HG03354 (cell line): Measurements from ENCODE around the gene TOPAZ1.
"Not testable (repeated sequence)": the region's sequence is repeated elsewhere in the genome, so short reads cannot be mapped to it uniquely, and the experiment has no call there.

Source experiments
- ATAC-seq: cut with Tn5 transposase; IDR thresholded peaks from one replicate; pipeline ENCODE4 v1.9.1; 2021; ENCODE audit warnings: mild to moderate bottlenecking; ENCODE audit not compliant: unreplicated experiment, poor library complexity, severe bottlenecking

The TOPAZ1 gene

DNA sequence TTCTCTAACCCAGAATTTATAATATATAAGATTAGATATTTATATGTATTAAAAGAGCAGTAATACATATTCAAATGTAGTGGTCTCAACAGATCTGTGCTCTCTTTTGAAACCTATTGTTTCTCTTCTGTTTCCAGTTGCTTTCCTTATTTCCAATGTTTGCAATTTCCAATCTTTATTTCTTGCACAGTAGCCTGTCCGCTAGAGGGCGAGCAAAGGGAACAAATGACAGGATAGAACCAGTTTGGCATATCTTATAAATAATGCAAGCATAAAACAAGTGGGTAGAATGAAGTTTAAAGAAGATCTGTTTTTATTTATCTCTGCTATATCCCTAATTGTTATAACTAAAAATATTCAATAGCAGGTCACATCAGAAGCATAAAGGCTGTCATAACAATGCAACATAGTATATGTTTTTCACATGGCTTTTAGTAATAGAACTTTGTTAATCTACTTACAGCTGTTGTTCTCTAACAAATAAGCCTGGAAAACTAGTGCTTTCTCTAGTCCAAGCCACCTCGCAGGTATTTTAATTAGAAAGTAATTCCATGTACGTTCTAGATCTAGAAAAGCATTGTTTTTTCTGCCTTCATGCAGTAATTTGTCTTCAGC is 81.8 kb downstream of the TOPAZ1 start:
- no peak for ATAC-seq

DNA sequence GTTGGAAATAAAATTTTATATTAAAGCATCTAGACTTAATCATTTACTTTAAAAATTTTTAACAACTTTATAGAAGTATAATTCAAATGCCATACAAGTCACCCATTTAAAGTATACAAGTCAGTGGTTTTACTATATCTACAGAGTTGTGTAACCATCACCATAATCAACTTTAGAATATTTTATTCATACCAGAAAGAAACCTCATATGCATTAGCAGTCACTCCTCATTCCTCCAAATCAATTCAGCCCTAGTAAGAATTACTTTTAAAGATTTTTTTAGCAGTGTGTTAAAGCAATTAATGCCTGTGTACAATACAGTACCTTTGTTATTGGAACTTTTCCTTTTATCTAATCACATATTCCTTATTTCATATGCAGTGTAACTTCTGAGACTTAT is 82.9 kb downstream of the TOPAZ1 start:
- ATAC-seq: no peak

DNA sequence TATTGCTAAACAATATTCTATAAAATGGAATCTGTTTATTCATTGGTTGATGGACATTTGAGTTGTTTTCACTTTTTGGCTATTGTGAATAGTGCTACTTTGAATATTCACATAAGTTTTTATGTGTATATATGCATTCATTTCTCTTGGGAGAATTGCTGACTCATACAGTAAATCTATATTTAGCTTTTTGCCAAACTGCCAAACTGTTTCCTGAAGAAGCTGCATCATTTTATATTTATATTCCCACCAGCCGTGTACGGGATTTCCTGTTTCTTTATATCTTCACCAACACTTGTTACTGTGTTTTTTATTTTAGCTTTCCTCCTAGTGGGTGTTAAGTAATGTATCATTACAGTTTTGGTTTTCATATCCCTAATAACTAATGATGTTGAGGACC is 84.3 kb downstream of the TOPAZ1 start:
- no peak for ATAC-seq

DNA sequence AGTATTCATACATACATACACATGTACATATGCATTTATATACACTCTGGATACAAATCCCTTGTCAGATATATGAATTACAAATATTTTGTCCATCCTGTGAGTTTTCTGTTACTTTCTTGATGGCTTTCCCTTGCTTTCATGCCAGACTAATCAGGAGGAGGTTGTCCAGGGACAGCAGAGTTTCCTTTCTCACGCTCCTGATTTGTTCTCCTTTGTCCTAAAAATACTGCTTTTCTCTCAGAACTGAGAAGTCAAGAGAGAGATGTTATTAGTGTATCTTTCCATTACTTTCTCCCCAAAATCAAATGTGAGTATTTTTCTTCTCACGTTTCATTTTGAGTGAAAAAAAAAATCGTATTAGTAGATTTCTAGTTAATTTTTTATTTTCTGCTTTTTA is 84.8 kb downstream of the TOPAZ1 start:
- ATAC-seq: no peak

- no peak for ATAC-seq
These were observed 88.3 kb downstream of the TOPAZ1 start for GRCh38 chr3:44329946-44330345.

DNA sequence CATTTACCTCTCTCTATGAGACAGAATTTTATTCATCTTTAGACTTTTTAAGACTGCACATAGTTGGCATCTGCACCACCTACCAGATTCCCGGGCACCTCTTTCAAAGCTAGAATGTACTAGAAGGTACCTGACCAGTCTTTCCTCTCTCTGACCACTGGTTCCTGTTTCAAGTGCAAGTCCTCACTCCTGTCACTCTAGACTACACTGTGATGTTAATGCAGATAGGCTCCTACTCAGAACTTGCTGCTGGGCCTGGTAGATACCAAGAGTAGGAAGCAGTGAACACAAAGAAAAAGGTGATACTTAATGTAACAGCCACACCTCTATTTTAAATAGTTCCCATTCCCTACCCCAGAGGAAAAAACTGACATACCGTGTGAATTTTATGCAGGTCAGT is 88.8 kb downstream of the TOPAZ1 start:
- ATAC-seq: no peak

DNA sequence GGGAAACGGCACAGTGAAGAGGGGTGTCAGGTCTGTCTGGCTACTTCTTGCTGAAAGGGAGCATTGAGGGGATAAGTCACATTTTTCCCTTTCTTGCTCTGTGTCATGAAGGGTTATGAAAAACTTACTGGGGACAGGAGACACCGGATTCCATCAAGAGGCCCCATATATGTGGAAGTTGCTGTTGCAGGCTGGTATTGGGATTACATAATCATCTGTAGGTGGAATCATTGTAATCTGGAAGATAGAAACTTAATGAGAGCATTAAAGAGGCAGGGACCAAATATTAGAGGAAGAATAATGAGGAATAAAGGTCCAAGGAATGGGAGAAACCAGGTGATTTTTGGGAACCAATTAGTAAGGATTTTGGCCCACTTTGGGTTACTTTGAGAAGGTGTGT is 92.6 kb downstream of the TOPAZ1 start:
- no peak for ATAC-seq

DNA sequence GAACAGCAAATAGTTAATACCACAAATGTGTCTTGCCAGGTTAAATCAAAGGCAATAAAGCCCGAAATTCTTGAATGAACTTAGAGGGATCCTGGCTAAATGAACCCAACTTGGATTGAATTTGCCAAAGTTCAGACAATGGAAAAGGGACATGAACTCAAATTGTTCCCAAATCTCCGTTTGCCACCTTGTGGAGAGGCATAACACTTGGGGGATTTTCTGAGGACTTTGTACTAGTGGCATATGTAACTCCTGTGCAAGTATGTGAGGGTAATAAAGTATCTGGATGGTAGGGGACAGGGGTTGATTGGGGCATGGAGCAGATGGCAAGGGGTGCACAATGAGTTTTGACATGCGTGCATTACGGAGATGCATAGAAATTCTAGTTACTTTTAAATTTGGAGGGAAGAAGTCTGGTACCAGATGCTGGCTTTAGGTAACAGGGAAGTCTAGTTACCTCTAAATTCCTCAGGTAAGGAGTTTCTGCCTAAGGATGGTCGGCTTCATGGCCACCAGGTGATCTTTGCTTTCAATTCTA is 95.6 kb downstream of the TOPAZ1 start:
- no peak for ATAC-seq

DNA sequence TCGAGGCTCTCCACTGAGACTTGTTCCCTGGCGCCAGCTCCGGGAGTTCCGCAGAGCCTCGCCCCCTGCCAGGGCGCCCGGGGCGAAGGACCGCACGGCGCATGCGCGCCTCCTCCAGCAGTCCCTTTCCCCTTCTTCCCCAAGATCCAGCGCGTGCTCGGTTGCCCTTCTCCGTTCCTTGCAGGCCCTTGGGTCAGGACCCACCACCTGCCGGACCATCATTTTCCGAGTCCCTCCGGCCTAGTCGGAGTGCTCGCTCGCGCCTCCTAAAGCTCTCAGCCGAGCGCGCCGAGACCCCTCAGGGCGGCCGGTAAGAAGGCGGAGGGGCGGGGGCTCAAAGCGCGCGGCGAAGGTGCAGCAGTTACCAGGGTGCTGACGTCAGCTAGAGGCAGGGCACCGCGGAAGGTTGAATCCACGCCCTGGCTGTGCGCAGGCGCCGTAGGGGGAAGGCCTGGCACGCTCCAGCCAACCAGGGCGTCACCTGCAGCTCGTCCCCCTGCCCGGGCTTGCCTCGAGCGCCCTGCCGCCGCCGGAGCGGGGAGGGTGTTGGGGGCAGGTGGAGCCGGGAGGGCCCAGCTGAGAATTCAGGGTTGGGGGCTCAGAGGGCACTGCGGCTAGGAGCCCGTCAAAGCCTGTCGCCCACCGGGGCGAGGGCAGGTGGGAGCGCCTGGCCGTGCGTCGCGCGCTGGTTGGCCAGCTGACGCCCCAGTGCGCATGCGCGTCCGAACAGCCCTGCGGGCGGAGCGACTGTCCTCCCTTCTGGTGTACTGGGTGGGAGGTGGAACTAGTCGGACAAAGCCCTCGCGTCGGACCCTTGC is 96.5 kb downstream of the TOPAZ1 start, which contains the start of gene TCAIM:
Gene TCAIM, plus strand, starts transcription at position 757 of the 818 bp plus-strand sequence. CDS start 16,017 bp downstream, outside the sequence.
- peak; percentile 93 for ATAC-seq

- ATAC-seq: no peak
These were observed 97.1 kb downstream of the TOPAZ1 start for GRCh38 chr3:44338828-44339127.

- ATAC-seq: no peak
These were observed 97.7 kb downstream of the TOPAZ1 start for GRCh38 chr3:44339181-44340057.

GRCh38 chr3:44340058-44340395 is 98.3 kb downstream of the TOPAZ1 start:
- no peak for ATAC-seq

- no peak for ATAC-seq
These were observed 100.6 kb downstream of the TOPAZ1 start for GRCh38 chr3:44342176-44342790.

DNA sequence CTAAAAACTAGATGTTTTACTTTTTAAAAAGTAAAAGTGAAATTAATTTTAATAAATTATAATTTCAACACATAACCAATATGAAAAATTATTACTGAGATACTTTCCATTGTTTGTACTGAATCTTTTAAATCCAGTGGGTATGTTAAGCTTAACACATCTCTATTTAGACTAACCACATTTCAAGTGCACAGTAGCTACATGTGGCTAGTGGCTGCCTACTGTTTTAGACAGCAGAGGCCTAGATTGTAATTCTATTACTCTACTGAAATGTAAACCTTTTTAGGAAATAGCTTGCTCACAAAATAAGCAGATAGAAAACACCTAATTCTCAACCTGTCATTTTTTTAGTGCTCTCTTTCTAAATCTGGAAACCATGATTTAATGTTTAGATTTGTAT is 101.7 kb downstream of the TOPAZ1 start:
- no peak for ATAC-seq

GRCh38 chr3:44346590-44346989 is 104.9 kb downstream of the TOPAZ1 start:
- not testable (repeated sequence) for ATAC-seq

- ATAC-seq: no peak
These were observed 107.3 kb downstream of the TOPAZ1 start for GRCh38 chr3:44348993-44349392.

DNA sequence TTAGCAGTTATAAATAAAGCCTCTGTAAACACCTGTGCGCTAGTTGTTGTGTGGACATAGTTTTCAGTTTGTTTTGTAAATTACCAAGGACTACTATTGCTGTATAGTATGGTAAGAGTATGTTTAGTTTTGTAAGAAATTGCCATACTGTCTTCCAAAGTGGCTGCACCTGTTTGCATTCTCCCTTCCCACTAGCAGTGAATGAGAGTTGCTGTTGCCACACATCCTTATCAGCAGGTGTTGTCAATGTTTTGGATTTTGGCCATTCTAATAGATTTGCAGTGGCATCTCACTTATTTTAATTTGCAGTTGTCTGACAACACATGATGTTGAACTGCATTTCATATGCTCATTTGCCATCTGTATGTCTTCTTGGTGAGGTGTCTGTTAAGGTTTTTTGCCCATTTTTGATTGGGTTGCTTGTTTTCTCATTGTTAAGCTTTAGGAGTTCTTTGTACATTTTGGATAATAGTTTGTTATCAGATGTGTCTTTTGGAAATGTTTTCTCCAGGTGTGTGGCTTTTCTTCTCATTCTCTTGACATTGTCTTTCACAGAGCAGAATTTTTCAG is 111.8 kb downstream of the TOPAZ1 start:
- ATAC-seq: no peak

DNA sequence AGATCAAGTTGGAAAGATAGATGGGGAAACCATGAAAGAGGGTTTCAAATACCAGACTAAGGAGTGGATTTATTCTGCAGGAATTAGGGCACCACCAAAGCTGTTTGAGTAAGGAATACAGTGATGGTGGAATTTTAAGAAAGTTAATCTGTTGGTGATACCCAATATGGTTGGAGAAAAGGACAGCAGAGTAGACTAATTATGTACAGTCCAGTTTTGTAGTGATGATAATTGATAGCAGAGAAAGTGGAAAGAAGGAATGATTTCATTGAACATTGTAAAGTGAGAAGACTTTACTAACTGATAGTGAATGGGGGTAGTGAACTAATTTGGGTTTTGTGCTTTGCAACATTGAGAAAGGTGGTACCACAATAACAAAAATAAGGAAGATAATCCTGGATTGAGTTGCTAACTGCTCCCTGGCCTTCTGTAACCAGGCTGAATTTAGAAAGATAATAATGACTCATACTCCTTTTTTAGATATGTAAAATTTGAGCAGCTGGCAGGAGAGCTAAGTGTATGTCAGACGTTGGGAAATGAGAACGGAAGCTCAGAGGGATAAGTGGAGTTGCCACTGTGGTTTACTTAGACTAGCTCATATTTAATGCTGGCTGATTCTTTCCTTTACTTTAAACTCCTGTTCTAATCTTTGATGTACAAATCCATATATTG is 113.8 kb downstream of the TOPAZ1 start:
- ATAC-seq: no peak

DNA sequence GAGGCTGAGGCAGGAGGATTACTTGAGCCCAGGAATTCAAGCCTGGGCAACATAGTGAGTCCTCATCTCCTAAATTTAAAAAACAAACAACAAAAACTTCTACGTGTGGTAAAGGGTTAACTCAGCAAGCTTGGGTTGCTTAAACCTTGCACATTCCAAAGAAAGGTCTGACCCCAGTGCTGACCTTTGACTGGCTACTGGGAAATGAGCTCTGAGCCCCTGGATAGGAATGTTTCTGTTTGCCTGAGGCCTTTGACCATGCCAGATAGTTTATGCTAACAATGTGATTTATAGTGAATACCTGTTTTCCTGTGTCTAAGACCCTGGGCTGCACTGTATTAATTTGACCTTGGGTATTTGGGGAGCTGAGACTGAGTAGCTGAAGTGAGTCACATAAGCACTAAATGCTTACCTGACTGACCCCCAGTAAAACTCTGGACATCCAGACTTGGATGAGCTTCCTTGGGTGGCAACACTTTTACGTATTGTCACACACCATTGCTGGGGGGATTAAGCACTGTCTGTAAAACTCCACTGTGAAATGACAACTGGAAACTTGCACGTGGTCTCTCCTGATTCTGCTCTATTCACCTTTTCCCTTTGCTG is 117.6 kb downstream of the TOPAZ1 start:
- no peak for ATAC-seq
